Stromal cell of bone marrow (primary cell): Measurements from ENCODE around the gene TPM2.

Experiments used
- DNase-seq: peaks from one replicate; pipeline ENCODE4 v3.0.0-alpha.2; 2012; ENCODE audit warnings: low read depth

The TPM2 gene

DNA sequence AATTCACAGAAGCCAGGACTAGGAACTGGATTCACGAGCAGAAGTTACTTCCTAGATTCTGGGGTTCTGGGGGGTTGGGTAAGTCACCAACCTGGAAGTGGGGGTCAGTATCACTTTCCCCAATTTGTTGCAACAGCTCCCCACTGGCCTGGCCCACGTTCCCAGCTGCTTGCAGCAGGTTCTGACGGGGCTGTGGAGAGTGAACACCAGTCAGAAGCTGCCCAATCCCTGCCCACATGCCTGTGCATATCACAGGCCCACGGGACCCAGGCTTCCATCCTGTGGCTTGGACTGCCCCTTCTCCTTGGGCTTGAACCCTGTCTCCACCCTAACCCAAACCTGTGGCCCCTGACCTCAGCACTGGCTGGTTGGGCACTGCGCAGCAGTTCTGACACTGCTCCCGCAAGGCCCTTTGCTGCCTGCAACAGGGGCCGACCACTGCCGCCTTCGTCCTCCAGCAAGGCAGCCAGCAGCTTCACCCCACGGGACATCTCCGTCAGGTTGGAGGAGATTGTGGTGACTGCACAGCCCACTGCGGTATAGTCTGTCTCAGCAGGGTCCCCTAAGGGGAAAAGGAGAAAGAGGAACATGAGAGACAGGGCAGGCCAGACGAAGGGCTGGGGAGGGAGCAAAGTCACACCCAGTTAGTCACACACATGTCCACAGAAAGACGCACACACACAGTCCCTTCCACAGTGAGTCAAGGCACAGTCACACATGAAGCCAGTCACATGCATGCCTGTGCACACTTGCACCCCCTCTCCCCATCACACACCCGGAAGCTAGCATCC, 29.2 kb upstream of the TPM2 start:
- no peak for DNase-seq

DNA sequence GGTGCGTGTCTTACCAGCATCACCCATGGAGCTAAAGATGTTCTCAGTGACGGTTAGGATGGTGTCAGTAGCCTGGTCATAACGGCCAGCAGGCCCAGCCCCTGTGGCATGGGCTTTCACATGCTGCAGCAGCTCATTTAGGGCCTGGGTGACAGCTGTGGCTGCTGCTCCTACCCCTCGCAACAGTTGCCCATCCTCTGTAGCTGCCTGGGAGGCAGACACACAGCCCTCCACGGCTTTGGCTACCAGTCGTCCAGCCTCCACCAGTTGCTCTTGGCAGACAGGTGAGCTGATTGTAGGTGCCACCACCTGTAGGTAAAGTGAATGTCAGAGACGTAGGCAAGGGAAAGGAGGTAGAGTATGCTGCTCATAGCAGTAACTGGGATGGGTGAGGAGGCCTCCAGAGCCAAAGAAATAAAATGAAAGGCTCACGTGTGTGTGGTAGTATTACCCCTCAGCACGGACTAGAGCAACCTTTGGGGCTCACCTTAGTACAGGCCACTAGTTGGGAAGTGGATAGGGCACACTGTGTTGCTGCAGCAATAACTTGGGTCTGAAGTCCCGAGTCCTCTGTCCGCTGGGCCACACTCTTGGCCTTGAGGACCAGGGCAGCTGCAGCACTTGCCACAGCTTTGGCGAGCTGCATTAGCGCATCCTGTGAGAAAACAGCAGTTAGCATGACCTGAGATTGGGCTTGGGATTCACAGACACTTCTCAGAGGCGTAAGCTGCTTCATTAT, 27.6 kb upstream of the TPM2 start:
- DNase-seq = no peak

DNA sequence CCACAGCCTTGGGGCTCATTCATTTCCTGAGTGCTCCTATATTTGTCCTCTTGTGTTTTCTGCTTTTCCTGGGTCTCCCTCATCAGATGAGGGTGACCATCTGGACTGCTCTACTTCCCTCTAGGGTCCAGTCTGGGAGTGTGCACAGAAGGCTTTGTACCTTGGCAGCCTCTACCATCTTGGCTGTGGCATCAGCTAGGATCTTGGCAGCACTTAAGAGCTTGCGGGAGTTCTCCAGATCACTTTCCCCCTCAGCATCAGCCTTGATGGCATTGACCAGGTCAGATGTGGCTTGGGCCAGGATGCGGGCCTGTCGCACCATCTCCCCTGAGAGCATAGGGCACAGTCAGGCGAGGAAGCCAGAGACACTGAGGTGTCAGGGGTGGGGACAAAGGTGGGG, 26.5 kb upstream of the TPM2 start:
- no peak for DNase-seq

- DNase-seq = no peak
These were observed 25.0 kb upstream of the TPM2 start for GRCh38 chr9:35714579-35715252.

DNA sequence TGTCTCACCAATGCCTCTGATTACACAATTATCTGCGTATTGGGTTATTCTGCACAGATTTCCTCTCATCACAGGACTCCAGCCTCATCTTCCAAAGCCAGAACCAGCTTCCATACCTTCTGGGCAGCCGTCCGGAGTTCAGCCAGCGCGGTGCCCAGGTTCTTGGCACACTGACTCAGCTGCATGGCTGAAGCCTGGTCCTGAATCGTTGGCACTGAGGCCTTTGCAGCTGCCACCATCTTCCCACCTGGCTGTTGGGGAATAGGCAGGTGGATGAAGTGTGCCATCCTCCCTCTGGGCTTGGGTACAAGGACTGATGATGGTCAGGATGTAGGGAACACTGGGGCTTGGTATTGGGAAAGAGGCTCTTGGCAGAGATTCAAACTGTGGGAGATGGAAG, 24.4 kb upstream of the TPM2 start:
- no peak for DNase-seq

- no peak for DNase-seq
These were observed 23.9 kb upstream of the TPM2 start for GRCh38 chr9:35713578-35713977.

DNA sequence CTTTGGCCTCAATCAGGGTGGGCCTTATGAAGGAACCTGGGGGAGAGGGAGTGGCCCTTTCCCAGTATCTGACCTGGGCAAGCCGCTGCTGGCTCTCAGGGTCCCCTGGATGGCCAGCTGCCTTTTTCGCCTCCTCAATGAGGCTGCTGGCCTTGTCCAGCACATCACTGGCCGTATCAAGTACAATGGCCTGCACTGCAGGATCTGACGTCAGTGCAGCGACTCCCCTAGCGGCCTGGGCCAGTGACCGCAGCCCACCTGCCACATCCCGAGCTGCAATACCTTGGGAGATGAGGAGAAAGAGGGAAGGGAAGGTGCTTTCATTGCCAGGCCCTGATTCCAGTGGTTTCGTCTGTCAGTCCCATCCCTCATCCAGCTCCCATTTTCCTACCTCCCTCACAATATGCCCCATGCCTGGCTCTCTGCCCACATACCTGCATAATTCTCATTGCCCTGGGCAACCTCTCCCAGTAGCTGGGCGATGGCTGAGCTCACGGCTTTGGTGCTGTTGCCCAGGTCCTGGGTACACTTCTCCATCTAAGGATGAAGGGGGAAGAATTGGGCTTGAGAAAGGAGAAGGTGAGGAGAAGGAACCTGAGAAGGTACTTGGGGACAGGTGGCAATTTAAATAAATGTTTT, 23.2 kb upstream of the TPM2 start:
- DNase-seq = no peak

DNA sequence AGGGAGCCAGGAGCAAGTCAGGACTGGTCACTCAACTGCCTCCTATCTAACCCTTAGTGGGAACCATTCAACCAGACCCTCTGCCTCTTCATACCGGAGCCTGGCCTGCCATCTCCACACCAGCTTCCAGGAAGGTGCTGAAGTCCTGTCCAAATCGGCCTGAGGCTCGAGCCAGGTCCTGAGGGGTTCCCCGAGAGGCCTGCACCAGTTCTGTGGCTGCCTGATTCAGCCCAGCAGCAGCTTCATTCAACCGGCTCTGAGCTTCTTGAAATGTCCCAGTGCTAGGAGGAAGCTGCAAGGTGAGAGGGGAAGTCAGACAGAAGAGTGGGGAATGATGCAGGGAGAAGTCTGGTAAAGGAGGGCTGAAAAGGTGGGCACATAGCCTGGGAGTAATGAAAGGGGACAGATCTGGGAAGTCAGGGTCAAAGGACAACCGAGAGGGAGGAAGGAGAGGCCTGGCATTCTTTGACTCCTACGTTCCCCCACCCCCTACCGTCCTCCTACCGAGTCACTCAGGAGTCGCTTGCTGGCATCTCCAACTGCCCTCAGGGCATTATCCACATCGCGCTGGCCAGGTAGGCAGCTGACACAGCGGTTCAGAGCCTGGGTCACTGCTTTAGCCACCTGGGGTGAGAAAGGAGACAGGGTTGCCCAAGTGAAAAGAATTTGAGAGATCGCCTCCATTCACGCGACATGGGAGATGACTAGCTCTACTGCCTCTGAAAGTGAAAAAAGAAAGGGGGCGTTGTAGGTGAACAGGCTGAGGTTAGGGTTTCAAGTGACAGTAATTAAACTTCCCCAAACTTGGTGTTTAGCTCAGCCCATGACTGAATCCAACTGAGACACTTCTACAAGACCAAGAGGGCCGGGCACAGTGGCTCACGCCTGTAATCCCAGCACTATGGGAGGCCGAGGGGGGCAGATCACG, 22.0 kb upstream of the TPM2 start:
- no peak for DNase-seq

- no peak for DNase-seq
These were observed 21.2 kb upstream of the TPM2 start for GRCh38 chr9:35710818-35711500.

GRCh38 chr9:35708146-35708545, 18.4 kb upstream of the TPM2 start:
- DNase-seq = no peak

- no peak for DNase-seq
These were observed 17.2 kb upstream of the TPM2 start for GRCh38 chr9:35706951-35707350.

- DNase-seq = no peak
These were observed 16.2 kb upstream of the TPM2 start for GRCh38 chr9:35705836-35706430.

- no peak for DNase-seq
These were observed 15.6 kb upstream of the TPM2 start for GRCh38 chr9:35705372-35705771.

DNA sequence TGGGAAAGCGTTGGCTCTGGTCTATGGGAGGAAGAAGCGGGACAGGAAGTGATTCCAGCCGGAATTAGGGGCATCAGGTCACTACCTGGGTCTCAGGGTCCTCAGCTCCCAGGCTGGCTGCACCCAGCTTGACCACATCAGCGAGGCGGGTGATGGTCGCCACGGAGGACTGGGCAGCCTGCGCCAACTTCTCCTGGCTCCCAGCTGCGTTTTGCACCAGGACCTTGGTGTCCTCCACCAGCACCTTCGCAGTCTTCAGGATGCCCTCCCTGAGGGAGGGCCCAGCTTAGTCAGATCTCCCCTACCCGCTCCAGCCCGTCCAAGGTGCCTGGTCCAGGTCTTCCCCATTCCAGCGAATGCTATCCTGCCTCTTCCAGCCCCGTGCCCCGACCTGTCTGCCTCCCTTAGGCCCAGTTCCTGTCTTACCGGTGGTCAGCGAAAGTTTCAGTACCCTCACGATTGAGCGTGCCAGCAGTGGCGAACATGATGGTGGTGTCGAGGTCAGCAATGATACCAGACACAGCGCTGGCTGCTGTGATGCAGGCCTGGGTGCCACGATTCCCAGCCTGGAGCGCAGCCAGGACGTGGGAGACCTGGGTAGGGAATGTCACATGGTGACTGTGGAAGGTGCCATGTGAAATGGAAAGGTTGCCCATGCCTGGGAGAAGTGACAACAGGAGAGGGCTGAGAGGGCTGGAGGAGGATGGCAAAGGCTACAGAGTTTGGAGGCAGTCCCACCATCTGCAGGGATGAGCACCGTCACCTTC, 14.4 kb upstream of the TPM2 start:
- DNase-seq = no peak

DNA sequence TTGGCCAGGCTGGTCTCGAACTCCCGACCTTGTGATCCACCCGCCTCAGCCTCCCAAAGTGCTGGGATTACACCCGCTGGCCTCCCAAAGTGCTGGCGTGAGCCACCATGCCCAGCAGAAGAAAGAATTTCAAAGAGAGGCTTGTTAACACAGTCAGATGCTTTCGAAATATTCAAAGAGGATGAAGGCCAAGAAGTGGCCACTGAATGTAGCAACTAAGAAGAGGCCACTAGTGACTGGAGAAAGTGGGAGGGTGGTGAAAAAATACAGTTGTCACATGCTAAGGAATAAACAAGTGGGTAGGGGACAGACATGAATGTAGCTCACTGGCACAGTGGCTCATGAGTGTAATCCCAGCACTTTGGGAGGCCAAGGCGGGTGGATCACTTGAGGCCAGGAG, 13.0 kb upstream of the TPM2 start:
- no peak for DNase-seq

GRCh38 chr9:35700942-35701341, 11.2 kb upstream of the TPM2 start:
- no peak for DNase-seq

DNA sequence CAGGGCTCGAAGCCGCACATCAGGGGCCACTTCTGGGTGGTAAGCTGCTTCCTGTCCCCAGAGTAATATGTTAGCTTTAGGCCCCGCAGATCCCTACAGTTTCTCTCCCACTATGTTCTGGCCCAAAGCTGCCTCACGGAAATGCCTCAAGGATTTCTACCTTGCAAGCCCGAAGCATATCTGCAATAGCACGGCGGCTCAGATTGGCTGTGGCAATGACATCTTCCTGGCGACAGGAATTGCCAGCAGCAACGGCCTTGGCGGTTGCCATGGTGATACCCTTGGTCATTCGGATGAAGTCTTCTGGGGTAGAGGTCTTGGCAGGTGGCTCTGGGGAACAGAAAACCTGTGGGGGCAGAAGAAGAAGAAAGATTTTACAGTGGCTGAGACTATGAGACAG, 10.3 kb upstream of the TPM2 start:
- no peak for DNase-seq

DNA sequence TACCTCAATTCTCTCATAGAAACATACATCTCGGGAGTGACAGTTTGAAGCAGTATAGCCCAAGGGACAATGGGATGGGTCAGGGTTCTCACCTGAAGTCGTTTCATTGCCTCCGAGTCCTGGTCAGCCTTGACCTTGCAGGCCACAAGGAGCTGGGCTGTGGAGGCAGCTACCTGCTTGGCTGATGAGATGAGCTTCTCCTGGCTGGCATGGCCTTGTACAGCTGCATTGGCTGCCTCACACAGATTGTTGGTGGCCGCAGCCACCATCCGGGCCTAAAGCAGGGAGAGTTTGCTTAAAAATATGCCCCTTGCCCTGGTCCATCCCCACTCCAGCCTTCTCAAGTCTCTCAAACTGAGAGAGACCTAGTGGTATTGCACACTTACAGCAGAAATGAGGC, 8.5 kb upstream of the TPM2 start:
- no peak for DNase-seq

DNA sequence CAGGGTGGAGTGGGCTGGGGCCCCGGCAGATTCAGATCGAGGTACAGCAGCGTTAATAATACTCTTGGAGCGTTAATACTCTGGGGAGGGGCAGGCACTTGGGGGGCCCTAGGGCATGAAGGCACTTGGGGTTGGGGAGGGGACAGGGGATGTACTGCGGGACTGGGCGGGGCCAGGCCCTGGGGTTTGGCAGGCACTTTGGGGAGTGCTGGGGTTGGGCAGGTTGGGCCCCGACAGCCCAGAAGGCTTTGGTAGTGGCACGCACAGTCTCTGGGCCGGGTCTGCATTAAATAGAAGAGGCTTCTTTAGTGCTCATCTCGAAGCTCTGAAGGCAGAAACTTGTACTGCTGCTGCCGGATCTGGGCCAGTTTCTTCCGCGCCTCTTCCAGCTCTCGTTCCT, 7.8 kb upstream of the TPM2 start:
- DNase-seq = no peak
